Stimulated activated CD4-positive, alpha-beta T cell treated with anti-CD3 and anti-CD28 coated beads, Interleukin-15, amount 100 ng/mL, for 48 hours (primary cell): ENCODE results near the gene ATP11C.
"Not testable (repeated sequence)": the region's sequence is repeated elsewhere in the genome, so short reads cannot be mapped to it uniquely, and the experiment has no call there.

Source experiments
- DNase-seq, 2 donors: peaks; one replicate each; pipeline ENCODE4 v3.0.0-alpha.2; 2020; ENCODE audit warnings: low read depth in 2 of 2

Gene ATP11C

GRCh38 chrX:139924069-139924695 lies 8.7 kb downstream of the ATP11C start:
- DNase-seq, result no peak

- not testable (repeated sequence) for DNase-seq
Measured at GRCh38 chrX:139921142-139921541, 11.7 kb downstream of the ATP11C start.

- no peak for DNase-seq
Measured at GRCh38 chrX:139920316-139920715, 12.5 kb downstream of the ATP11C start.

- no peak for DNase-seq
Measured at GRCh38 chrX:139914421-139914820, 18.4 kb downstream of the ATP11C start.

GRCh38 chrX:139909712-139910111 lies 23.1 kb downstream of the ATP11C start:
- no peak for DNase-seq

- no peak for DNase-seq
Measured at GRCh38 chrX:139907078-139907477, 25.8 kb downstream of the ATP11C start.

GRCh38 chrX:139905743-139906142 lies 27.1 kb downstream of the ATP11C start:
- DNase-seq, result no peak

- DNase-seq, result no peak
Measured at GRCh38 chrX:139905051-139905450, 27.8 kb downstream of the ATP11C start.

- no peak for DNase-seq
Measured at GRCh38 chrX:139903210-139903609, 29.6 kb downstream of the ATP11C start.

- no peak for DNase-seq
Measured at GRCh38 chrX:139902559-139902958, 30.3 kb downstream of the ATP11C start.

GRCh38 chrX:139898334-139898733 lies 34.5 kb downstream of the ATP11C start:
- no peak for DNase-seq

GRCh38 chrX:139892512-139892911 lies 40.3 kb downstream of the ATP11C start:
- DNase-seq, result no peak

GRCh38 chrX:139890991-139891700 lies 41.7 kb downstream of the ATP11C start:
- no peak for DNase-seq

GRCh38 chrX:139889760-139890159 lies 43.1 kb downstream of the ATP11C start:
- DNase-seq, result no peak

- no peak for DNase-seq
Measured at GRCh38 chrX:139883984-139884383, 48.9 kb downstream of the ATP11C start.

- DNase-seq, result no peak
Measured at GRCh38 chrX:139882299-139882698, 50.6 kb downstream of the ATP11C start.

GRCh38 chrX:139881572-139881971 lies 51.3 kb downstream of the ATP11C start:
- DNase-seq, result no peak

GRCh38 chrX:139881130-139881529 lies 51.7 kb downstream of the ATP11C start:
- no peak for DNase-seq

- no peak for DNase-seq
Measured at GRCh38 chrX:139877710-139878414, 55.0 kb downstream of the ATP11C start.

GRCh38 chrX:139875841-139876240 lies 57.0 kb downstream of the ATP11C start:
- DNase-seq, result no peak

GRCh38 chrX:139869796-139870195 lies 63.1 kb downstream of the ATP11C start:
- DNase-seq, result no peak

- no peak for DNase-seq
Measured at GRCh38 chrX:139864640-139865039, 68.2 kb downstream of the ATP11C start.

GRCh38 chrX:139862208-139862607 lies 70.6 kb downstream of the ATP11C start:
- DNase-seq, result no peak
